ENCODE data around the gene BTBD16.

Gene BTBD16

GRCh38 chr10:122343135-122343800 lies 72.2 kb downstream of the BTBD16 start:
- Histone ChIP-seq H2BK5ac (ENCODE audit: low read depth, low read length, poor library complexity) (no peak overlapping the region), H2AK5ac (ENCODE audit: low read length) (no peak overlapping the region), H3K4me1 (ENCODE audit: control insufficient read depth in 1 of 2, insufficient read depth in 2 of 2, low read length in 2 of 2) (peaks cover 3 to 17% of the 10 kb centered on the region in 2 experiments), H3K27ac (ENCODE audit: low read depth, low read length) (no peak overlapping the region), H3K4me2 (ENCODE audit: low read length) (no peak overlapping the region), H3K9ac (ENCODE audit: low read length) (no peak overlapping the region), H3K9me3 (ENCODE audit: insufficient read depth, low read depth, low read length) (peaks cover 5% of the 10 kb centered on the region), H3K4ac (ENCODE audit: low read depth, low read length) (no peak overlapping the region), H4K12ac (ENCODE audit: low read depth, low read length) (no peak overlapping the region), H2BK12ac (ENCODE audit: low read length) (no peak overlapping the region), H3K14ac (ENCODE audit: low read length) (no peak overlapping the region), H3K79me1 (ENCODE audit: low read length) (peaks cover 2% of the 10 kb centered on the region), H4K91ac (ENCODE audit: low read depth, low read length) (no peak overlapping the region), H3K79me2 (ENCODE audit: control insufficient read depth, insufficient read depth, low read length, poor library complexity) (no peaks in the 10 kb centered on the region), H3K36me3 (ENCODE audit: control insufficient read depth in 1 of 2, insufficient read depth in 2 of 2, low read length in 2 of 2) (no peaks in the 10 kb centered on the region), H3K27me3 (ENCODE audit: insufficient read depth, low read length) (no peaks in the 10 kb centered on the region), H2BK120ac (ENCODE audit: insufficient read depth, low read length, poor library complexity) (no peak overlapping the region), H4K8ac (ENCODE audit: low read depth, low read length) (no peak overlapping the region), H3K18ac (ENCODE audit: low read length) (no peak overlapping the region), H3K4me3 (ENCODE audit: low read depth, low read length) (no peak overlapping the region), H2AFZ (ENCODE audit: insufficient read depth, low read length, poor library complexity) (no peak overlapping the region), H3K23ac (ENCODE audit: low read length) (no peak overlapping the region)
- DNase-seq = peak in 1 of 2 donors; percentile 15
- WGBS (ENCODE audit: extremely low coverage, insufficient coverage, insufficient read length) = no CpG with 5 or more reads among the region's 11 CpGs

GRCh38 chr10:122343936-122344335 lies 72.8 kb downstream of the BTBD16 start:
- no peak overlapping the region for H3K4me3 ChIP-seq (ENCODE audit: low read depth, low read length)
- no peak overlapping the region for H4K91ac ChIP-seq (ENCODE audit: low read depth, low read length)
- no peak overlapping the region for H3K27ac ChIP-seq (ENCODE audit: low read depth, low read length)
- H2BK5ac ChIP-seq (ENCODE audit: low read depth, low read length, poor library complexity) = no peak overlapping the region
- H3K79me2 ChIP-seq (ENCODE audit: control insufficient read depth, insufficient read depth, low read length, poor library complexity) = no peaks in the 10 kb centered on the region
- no peak overlapping the region for H4K12ac ChIP-seq (ENCODE audit: low read depth, low read length)
- H3K4ac ChIP-seq (ENCODE audit: low read depth, low read length) = no peak overlapping the region
- peak; percentile 94 to 98 for DNase-seq
- no peak overlapping the region for H3K18ac ChIP-seq (ENCODE audit: low read length)
- H3K9ac ChIP-seq (ENCODE audit: low read length) = no peak overlapping the region
- peaks cover 2% of the 10 kb centered on the region for H3K79me1 ChIP-seq (ENCODE audit: low read length)
- no peaks in the 10 kb centered on the region for H3K36me3 ChIP-seq (ENCODE audit: control insufficient read depth in 1 of 2, insufficient read depth in 2 of 2, low read length in 2 of 2)
- no peak overlapping the region for H2AK5ac ChIP-seq (ENCODE audit: low read length)
- H3K14ac ChIP-seq (ENCODE audit: low read length) = no peak overlapping the region
- peak overlapping the region; percentile 50 for H2BK12ac ChIP-seq (ENCODE audit: low read length)
- H3K4me2 ChIP-seq (ENCODE audit: low read length) = no peak overlapping the region
- no peak overlapping the region for H3K23ac ChIP-seq (ENCODE audit: low read length)
- peaks cover 3 to 17% of the 10 kb centered on the region in 2 experiments for H3K4me1 ChIP-seq (ENCODE audit: control insufficient read depth in 1 of 2, insufficient read depth in 2 of 2, low read length in 2 of 2)
- H3K27me3 ChIP-seq (ENCODE audit: insufficient read depth, low read length) = no peaks in the 10 kb centered on the region
- H2BK120ac ChIP-seq (ENCODE audit: insufficient read depth, low read length, poor library complexity) = no peak overlapping the region
- H2AFZ ChIP-seq (ENCODE audit: insufficient read depth, low read length, poor library complexity) = no peak overlapping the region
- no peak overlapping the region for H4K8ac ChIP-seq (ENCODE audit: low read depth, low read length)
- no CpG with 5 or more reads among the region's 8 CpGs for WGBS (ENCODE audit: extremely low coverage, insufficient coverage, insufficient read length)
- H3K9me3 ChIP-seq (ENCODE audit: insufficient read depth, low read depth, low read length) = peaks cover 5% of the 10 kb centered on the region

GRCh38 chr10:122344741-122345258 lies 73.7 kb downstream of the BTBD16 start:
- no peak overlapping the region for H2BK5ac ChIP-seq (ENCODE audit: low read depth, low read length, poor library complexity)
- no peak overlapping the region for H3K4me3 ChIP-seq (ENCODE audit: low read depth, low read length)
- H3K9me3 ChIP-seq (ENCODE audit: insufficient read depth, low read depth, low read length) = peaks cover 5% of the 10 kb centered on the region
- no peaks in the 10 kb centered on the region for H3K36me3 ChIP-seq (ENCODE audit: control insufficient read depth in 1 of 2, insufficient read depth in 2 of 2, low read length in 2 of 2)
- no peak overlapping the region for H3K18ac ChIP-seq (ENCODE audit: low read length)
- H2BK12ac ChIP-seq (ENCODE audit: low read length) = no peak overlapping the region
- no peak overlapping the region for H2BK120ac ChIP-seq (ENCODE audit: insufficient read depth, low read length, poor library complexity)
- H3K79me1 ChIP-seq (ENCODE audit: low read length) = peaks cover 2% of the 10 kb centered on the region
- peaks cover 3 to 17% of the 10 kb centered on the region in 2 experiments for H3K4me1 ChIP-seq (ENCODE audit: control insufficient read depth in 1 of 2, insufficient read depth in 2 of 2, low read length in 2 of 2)
- no peak overlapping the region for H4K91ac ChIP-seq (ENCODE audit: low read depth, low read length)
- no peak overlapping the region for H3K9ac ChIP-seq (ENCODE audit: low read length)
- H2AFZ ChIP-seq (ENCODE audit: insufficient read depth, low read length, poor library complexity) = no peak overlapping the region
- WGBS (ENCODE audit: extremely low coverage, insufficient coverage, insufficient read length) = no CpG with 5 or more reads among the region's 9 CpGs
- no peak overlapping the region for H4K12ac ChIP-seq (ENCODE audit: low read depth, low read length)
- no peak overlapping the region for H3K23ac ChIP-seq (ENCODE audit: low read length)
- no peaks in the 10 kb centered on the region for H3K27me3 ChIP-seq (ENCODE audit: insufficient read depth, low read length)
- no peaks in the 10 kb centered on the region for H3K79me2 ChIP-seq (ENCODE audit: control insufficient read depth, insufficient read depth, low read length, poor library complexity)
- no peak overlapping the region for H3K27ac ChIP-seq (ENCODE audit: low read depth, low read length)
- DNase-seq = peak; percentile 75 to 95
- no peak overlapping the region for H2AK5ac ChIP-seq (ENCODE audit: low read length)
- H3K4ac ChIP-seq (ENCODE audit: low read depth, low read length) = no peak overlapping the region
- no peak overlapping the region for H3K4me2 ChIP-seq (ENCODE audit: low read length)
- H3K14ac ChIP-seq (ENCODE audit: low read length) = no peak overlapping the region
- H4K8ac ChIP-seq (ENCODE audit: low read depth, low read length) = no peak overlapping the region

DNA sequence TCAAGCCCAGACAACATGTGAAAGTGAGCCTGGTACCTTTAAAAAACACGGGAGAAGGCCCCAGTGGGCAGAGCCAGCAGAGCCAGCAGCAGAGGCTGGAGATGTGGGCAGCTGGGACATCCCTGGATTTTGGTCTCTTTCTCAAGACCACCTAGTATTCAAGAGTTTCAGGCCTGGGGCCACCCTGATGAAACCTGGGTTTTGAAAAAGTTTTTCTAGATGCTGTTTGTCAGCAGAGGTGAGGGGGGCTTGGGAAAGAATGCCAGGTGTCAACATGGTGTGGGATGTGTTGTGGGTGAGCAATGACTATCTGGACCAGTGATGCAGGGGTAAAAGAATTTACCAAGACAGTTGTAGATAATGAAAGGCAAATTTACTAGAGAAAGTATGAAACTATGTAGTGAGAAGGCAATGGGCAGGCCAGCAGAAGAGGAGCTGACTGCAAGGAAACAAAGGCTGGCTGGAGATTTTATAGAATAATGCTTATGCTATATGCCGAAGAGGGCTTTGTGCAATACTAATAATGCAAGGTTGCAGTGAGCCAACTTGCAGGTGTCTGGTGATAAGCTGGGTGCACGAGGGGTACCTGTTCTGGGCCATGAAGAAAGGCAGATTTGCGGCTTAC lies 75.3 kb downstream of the BTBD16 start:
- H3K18ac ChIP-seq (ENCODE audit: low read length) = no peak overlapping the region
- no peak overlapping the region for H4K12ac ChIP-seq (ENCODE audit: low read depth, low read length)
- H3K79me2 ChIP-seq (ENCODE audit: control insufficient read depth, insufficient read depth, low read length, poor library complexity) = no peaks in the 10 kb centered on the region
- H2BK12ac ChIP-seq (ENCODE audit: low read length) = no peak overlapping the region
- no peak overlapping the region for H3K23ac ChIP-seq (ENCODE audit: low read length)
- no peak overlapping the region for H3K4me2 ChIP-seq (ENCODE audit: low read length)
- no CpG with 5 or more reads among the region's 4 CpGs for WGBS (ENCODE audit: extremely low coverage, insufficient coverage, insufficient read length)
- no peak overlapping the region for H2BK5ac ChIP-seq (ENCODE audit: low read depth, low read length, poor library complexity)
- no peak overlapping the region for H4K8ac ChIP-seq (ENCODE audit: low read depth, low read length)
- no peak overlapping the region for H2BK120ac ChIP-seq (ENCODE audit: insufficient read depth, low read length, poor library complexity)
- no peak overlapping the region for H3K14ac ChIP-seq (ENCODE audit: low read length)
- peaks cover 2% of the 10 kb centered on the region for H3K79me1 ChIP-seq (ENCODE audit: low read length)
- peaks cover 3 to 13% of the 10 kb centered on the region in 2 experiments for H3K4me1 ChIP-seq (ENCODE audit: control insufficient read depth in 1 of 2, insufficient read depth in 2 of 2, low read length in 2 of 2)
- no peak overlapping the region for H3K4me3 ChIP-seq (ENCODE audit: low read depth, low read length)
- H3K9me3 ChIP-seq (ENCODE audit: insufficient read depth, low read depth, low read length) = peaks cover 9% of the 10 kb centered on the region
- H2AFZ ChIP-seq (ENCODE audit: insufficient read depth, low read length, poor library complexity) = no peak overlapping the region
- DNase-seq = peak; percentile 76 to 83
- H3K27me3 ChIP-seq (ENCODE audit: insufficient read depth, low read length) = no peaks in the 10 kb centered on the region
- no peaks in the 10 kb centered on the region for H3K36me3 ChIP-seq (ENCODE audit: control insufficient read depth in 1 of 2, insufficient read depth in 2 of 2, low read length in 2 of 2)
- no peak overlapping the region for H2AK5ac ChIP-seq (ENCODE audit: low read length)
- no peak overlapping the region for H3K27ac ChIP-seq (ENCODE audit: low read depth, low read length)
- no peak overlapping the region for H3K9ac ChIP-seq (ENCODE audit: low read length)
- no peak overlapping the region for H4K91ac ChIP-seq (ENCODE audit: low read depth, low read length)
- no peak overlapping the region for H3K4ac ChIP-seq (ENCODE audit: low read depth, low read length)

All from trophoblast cell (in vitro differentiated cells and primary cell).